ENCODE measurements around the gene CLEC4G.

Gene CLEC4G

DNA sequence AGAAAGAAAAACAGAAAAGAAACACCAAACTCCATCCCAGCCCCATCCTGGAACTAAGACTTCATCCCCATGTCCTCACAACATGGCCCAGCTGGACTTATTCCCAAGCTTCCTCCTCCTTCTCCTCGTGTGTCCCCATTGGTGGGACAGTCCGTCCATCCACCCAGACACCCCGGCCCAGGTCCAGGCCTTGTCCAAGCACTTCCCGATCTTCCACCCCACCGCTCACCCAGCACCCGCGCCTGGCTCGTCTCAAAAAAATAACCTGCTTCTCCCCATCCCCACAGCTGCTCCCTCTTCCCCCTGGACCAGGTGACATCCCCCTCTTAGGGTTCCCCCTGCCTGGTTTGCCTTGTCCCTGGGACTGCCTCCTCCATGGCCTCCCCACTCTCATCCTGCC lies 28.6 kb downstream of the CLEC4G start:
- no peak for DNase-seq
- Histone ChIP-seq H3K9me3 (ENCODE audit: insufficient read depth, low read length, severe bottlenecking) (no peaks in the 10 kb centered on the region), H3K4me3 (ENCODE audit: low read depth in 1 of 2, low read length in 2 of 2) (no peak overlapping the region), H3K9ac (ENCODE audit: low read depth, low read length) (no peak overlapping the region), H3K27me3 (ENCODE audit: insufficient read depth, low read length, poor library complexity) (no peaks in the 10 kb centered on the region), H3K79me2 (ENCODE audit: insufficient read depth, low read length) (no peaks in the 10 kb centered on the region), H3K27ac (ENCODE audit: low read length) (no peak overlapping the region), H3K4me1 (ENCODE audit: insufficient read depth, low read length) (no peaks in the 10 kb centered on the region), H2AFZ (ENCODE audit: low read depth, low read length) (no peak overlapping the region), H3K36me3 (ENCODE audit: insufficient read depth, low read length) (no peaks in the 10 kb centered on the region), H4K20me1 (ENCODE audit: insufficient read depth, low read length) (no peaks in the 10 kb centered on the region), H3K4me2 (ENCODE audit: insufficient read depth, low read length) (no peak overlapping the region)
- TF ChIP-seq CTCF (IDR thresholded peaks at IDR 0.05; ENCODE audit: borderline replicate concordance, extremely low read depth, low read length, poor library complexity, severe bottlenecking) (no peak), EZH2 (IDR thresholded peaks at IDR 0.05; ENCODE audit: borderline replicate concordance, low read depth, low read length, severe bottlenecking) (no peak)
- ATAC-seq (ENCODE audit: insufficient read depth, low read depth) = no peak

DNA sequence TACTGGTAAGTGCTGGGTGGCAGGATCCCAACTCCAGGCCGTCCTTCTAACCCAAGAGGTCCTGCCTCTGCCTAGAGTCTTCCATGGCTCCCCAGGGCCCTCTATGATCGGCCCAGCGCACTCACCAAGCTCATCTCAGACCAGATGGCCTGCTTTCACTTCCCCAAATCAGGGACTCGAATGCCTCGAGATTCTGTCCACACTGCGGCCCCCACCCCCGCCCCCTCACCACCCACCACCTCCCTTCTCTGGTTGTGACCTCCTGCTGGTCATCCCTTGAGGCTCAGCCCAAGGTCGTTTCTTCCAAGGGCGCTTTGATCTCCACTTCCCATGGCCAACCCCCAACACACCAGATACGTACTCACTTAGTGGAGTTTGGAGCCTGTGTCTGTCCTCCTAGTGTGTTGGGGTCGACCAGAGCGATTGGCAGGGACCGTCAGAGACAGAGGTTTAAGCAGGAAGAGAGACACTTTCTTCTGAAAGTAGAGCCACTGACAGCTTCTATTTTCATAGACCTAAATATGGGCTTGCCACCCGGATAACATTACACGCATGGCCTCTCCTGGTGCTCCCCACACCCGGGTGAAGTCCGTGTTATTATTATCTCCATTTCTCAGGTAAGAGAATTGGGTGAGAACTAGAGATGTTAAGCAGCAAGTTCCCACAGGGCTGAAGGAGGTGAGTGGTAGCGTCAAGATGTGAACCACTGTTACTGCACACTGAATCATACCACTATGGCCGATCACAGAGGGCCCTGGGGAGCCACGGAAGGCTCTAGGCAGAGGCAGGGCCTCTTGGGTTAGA lies 30.1 kb downstream of the CLEC4G start, which contains the start of gene FCER2:
Gene FCER2 (minus strand): TSS at position 478 of the 804 bp plus-strand sequence. CDS start 2,371 bp downstream, outside the sequence.
- ATAC-seq (ENCODE audit: insufficient read depth, low read depth) (no peak), DNase-seq (no peak)
- H3K9ac ChIP-seq (ENCODE audit: low read depth, low read length) = no peak within 1 kb of the TSS
- no peak within 1 kb of the TSS for H2AFZ ChIP-seq (ENCODE audit: low read depth, low read length)
- TF ChIP-seq CTCF (IDR thresholded peaks at IDR 0.05; ENCODE audit: borderline replicate concordance, extremely low read depth, low read length, poor library complexity, severe bottlenecking) (no peak), EZH2 (IDR thresholded peaks at IDR 0.05; ENCODE audit: borderline replicate concordance, low read depth, low read length, severe bottlenecking) (no peak)
- H4K20me1 ChIP-seq (ENCODE audit: insufficient read depth, low read length) = no peaks in the 10 kb centered on the region
- H3K79me2 ChIP-seq (ENCODE audit: insufficient read depth, low read length) = no peaks in the 10 kb centered on the region
- no peak within 1 kb of the TSS for H3K4me2 ChIP-seq (ENCODE audit: insufficient read depth, low read length)
- no peak within 1 kb of the TSS for H3K27ac ChIP-seq (ENCODE audit: low read length)
- H3K36me3 ChIP-seq (ENCODE audit: insufficient read depth, low read length) = no peaks in the 10 kb centered on the region
- H3K9me3 ChIP-seq (ENCODE audit: insufficient read depth, low read length, severe bottlenecking) = no peaks in the 10 kb centered on the region
- no peaks in the 10 kb centered on the region for H3K27me3 ChIP-seq (ENCODE audit: insufficient read depth, low read length, poor library complexity)
- no peak within 1 kb of the TSS for H3K4me3 ChIP-seq (ENCODE audit: low read depth in 1 of 2, low read length in 2 of 2)
- H3K4me1 ChIP-seq (ENCODE audit: insufficient read depth, low read length) = no peaks in the 10 kb centered on the region

DNA sequence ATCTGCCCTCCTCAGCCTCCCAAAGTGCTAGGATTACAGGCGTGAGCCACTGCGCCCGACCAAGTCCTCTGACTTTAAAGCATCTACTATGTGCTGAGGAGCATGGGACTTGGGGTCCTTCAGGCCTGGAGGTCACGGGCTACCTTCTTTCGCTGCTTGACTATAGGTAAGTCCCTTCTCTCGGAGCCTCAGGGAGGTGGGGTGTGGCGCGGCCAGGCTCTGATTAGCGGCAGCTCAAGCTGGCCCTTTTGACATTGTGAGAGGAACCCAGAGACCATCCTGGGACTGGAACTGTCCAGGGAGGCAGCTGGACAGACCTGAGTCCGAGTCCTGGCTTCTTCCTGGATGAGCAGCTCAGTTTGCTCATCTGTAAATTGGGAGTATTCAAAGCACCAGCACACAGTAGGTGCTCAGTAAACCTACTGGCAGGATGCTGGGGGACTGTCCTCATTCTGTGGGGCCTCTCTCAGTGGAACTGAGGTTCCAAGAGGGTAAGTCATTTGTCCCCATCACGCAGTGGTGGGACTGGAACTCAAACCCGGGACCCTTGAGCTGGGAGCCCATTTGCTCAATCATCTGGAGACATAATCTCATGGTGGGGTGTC lies 30.8 kb downstream of the CLEC4G start:
- TF ChIP-seq EZH2 (IDR thresholded peaks at IDR 0.05; ENCODE audit: borderline replicate concordance, low read depth, low read length, severe bottlenecking) (no peak), CTCF (IDR thresholded peaks at IDR 0.05; ENCODE audit: borderline replicate concordance, extremely low read depth, low read length, poor library complexity, severe bottlenecking) (no peak)
- DNase-seq (no peak), ATAC-seq (ENCODE audit: insufficient read depth, low read depth) (no peak)
- H4K20me1 ChIP-seq (ENCODE audit: insufficient read depth, low read length) = no peaks in the 10 kb centered on the region
- H3K27ac ChIP-seq (ENCODE audit: low read length) = no peak overlapping the region
- no peaks in the 10 kb centered on the region for H3K36me3 ChIP-seq (ENCODE audit: insufficient read depth, low read length)
- H3K79me2 ChIP-seq (ENCODE audit: insufficient read depth, low read length) = no peaks in the 10 kb centered on the region
- no peaks in the 10 kb centered on the region for H3K27me3 ChIP-seq (ENCODE audit: insufficient read depth, low read length, poor library complexity)
- H3K9me3 ChIP-seq (ENCODE audit: insufficient read depth, low read length, severe bottlenecking) = no peaks in the 10 kb centered on the region
- no peak overlapping the region for H3K4me3 ChIP-seq (ENCODE audit: low read depth in 1 of 2, low read length in 2 of 2)
- no peak overlapping the region for H3K4me2 ChIP-seq (ENCODE audit: insufficient read depth, low read length)
- no peak overlapping the region for H2AFZ ChIP-seq (ENCODE audit: low read depth, low read length)
- H3K9ac ChIP-seq (ENCODE audit: low read depth, low read length) = no peak overlapping the region
- H3K4me1 ChIP-seq (ENCODE audit: insufficient read depth, low read length) = no peaks in the 10 kb centered on the region
